HTERT RPE-1 (cell line): ENCODE data around the gene CHPT1.
"Not testable (repeated sequence)": the region's sequence is repeated elsewhere in the genome, so short reads cannot be mapped to it uniquely, and the experiment has no call there.

Source experiments
- in situ Hi-C: fragments of 300-500 bp; cut with MboI; formaldehyde crosslinking; loops from 4 replicates; pipeline ENCODE4 v1.14.3; 2020; ENCODE audit warnings: low sequenced_read_pairs

The CHPT1 gene

GRCh38 chr12:101697197-101697929 is at the start of gene CHPT1:
TSS of gene CHPT1 (plus strand) at chr12:101697640. CDS start at chr12:101697862, 222 bp downstream.
- in situ Hi-C loops: no loop called here

GRCh38 chr12:101647711-101648110 is 49.7 kb upstream of the CHPT1 start:
- in situ Hi-C loops: no loop called here

GRCh38 chr12:101648195-101648594 is 49.2 kb upstream of the CHPT1 start:
- in situ Hi-C loops: no loop called here

- in situ Hi-C loops: no loop called here
Observed at GRCh38 chr12:101650346-101651117, 46.9 kb upstream of the CHPT1 start.

- in situ Hi-C loops: no loop called here
Observed at GRCh38 chr12:101653030-101653429, 44.4 kb upstream of the CHPT1 start.

- in situ Hi-C loops: no loop called here
Observed at GRCh38 chr12:101653503-101653902, 43.9 kb upstream of the CHPT1 start.

- in situ Hi-C loops: no loop called here
Observed at GRCh38 chr12:101654442-101654841, 43.0 kb upstream of the CHPT1 start.

GRCh38 chr12:101655393-101655792 is 42.0 kb upstream of the CHPT1 start:
- in situ Hi-C loops: no loop called here

GRCh38 chr12:101660662-101661061 is 36.8 kb upstream of the CHPT1 start:
- in situ Hi-C loops: not testable (repeated sequence)

GRCh38 chr12:101663298-101663697 is 34.1 kb upstream of the CHPT1 start:
- in situ Hi-C loops: no loop called here

GRCh38 chr12:101664992-101665391 is 32.4 kb upstream of the CHPT1 start:
- in situ Hi-C loops: no loop called here

GRCh38 chr12:101666052-101666728 is 31.2 kb upstream of the CHPT1 start:
- in situ Hi-C loops: no loop called here

GRCh38 chr12:101667591-101667990 is 29.8 kb upstream of the CHPT1 start:
- in situ Hi-C loops: no loop called here

- in situ Hi-C loops: no loop called here
Observed at GRCh38 chr12:101670007-101670671, 27.3 kb upstream of the CHPT1 start.

GRCh38 chr12:101671157-101671791 is 26.2 kb upstream of the CHPT1 start:
- in situ Hi-C loops: no loop called here

- in situ Hi-C loops: no loop called here
Observed at GRCh38 chr12:101671833-101672232, 25.6 kb upstream of the CHPT1 start.

- in situ Hi-C loops: no loop called here
Observed at GRCh38 chr12:101675555-101675954, 21.9 kb upstream of the CHPT1 start.

GRCh38 chr12:101676497-101676896 is 20.9 kb upstream of the CHPT1 start:
- in situ Hi-C loops: not testable (repeated sequence)

GRCh38 chr12:101678081-101678480 is 19.4 kb upstream of the CHPT1 start:
- in situ Hi-C loops: no loop called here

- in situ Hi-C loops: no loop called here
Observed at GRCh38 chr12:101680240-101680639, 17.2 kb upstream of the CHPT1 start.

GRCh38 chr12:101680647-101681046 is 16.8 kb upstream of the CHPT1 start:
- in situ Hi-C loops: no loop called here
